Measurements from ENCODE around the gene NACA2. TPM values are rescaled to one million over a fixed set of nuclear protein-coding genes. Genes with fewer than 3 reads are reported as not detected.

The NACA2 gene
- total and polyA plus RNA-seq, 8 donors: 1.5 to 6.4 (median 2.3) TPM; not detected in 2

DNA sequence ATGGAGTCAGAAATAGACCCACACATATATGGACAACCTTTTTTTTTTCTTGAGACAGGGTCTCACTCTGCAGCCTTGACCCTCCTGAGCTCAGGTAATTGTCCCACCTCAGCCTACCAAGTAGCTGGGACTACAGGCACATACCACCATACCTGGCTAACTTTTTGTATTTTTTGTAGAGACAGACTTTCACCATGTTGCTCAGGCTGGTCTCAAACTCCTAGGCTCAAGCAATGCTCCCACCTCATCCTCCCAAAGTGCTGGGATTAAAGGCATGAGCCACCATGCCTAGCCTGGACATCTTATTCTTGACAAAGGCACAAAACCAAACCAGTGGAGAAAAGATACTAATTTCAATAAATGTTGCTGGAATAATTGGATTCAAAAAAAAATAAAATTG is 14.7 kb upstream of the NACA2 start:
- intact Hi-C loops (cut with DNase I): no loop called here

DNA sequence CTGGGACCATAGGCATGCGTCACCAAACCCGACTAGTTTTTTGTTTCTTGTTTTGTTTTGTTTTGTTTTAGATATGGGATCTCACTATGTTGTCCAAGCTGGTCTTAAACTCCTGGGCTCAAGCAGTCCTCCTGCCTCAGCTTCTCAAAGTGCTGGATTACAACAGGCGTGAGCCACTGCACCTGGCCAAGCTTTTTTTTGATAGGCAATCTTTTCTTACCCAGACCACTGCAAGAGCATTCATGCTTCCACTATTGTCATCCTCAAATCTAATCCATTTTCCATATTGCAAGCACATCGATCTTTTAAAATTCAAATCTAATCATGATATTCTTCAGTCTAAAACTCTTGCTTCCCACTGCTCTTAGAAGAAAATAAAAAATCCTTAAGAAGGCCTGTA is 10.3 kb upstream of the NACA2 start:
- Histone ChIP-seq H3K27me3 (peaks cover 0 to 15% of the 10 kb centered on the region in 2 donors), H3K9me3 (no peaks in the 10 kb centered on the region), H3K36me3 (no peaks in the 10 kb centered on the region), H3K27ac (no peak overlapping the region), H3K4me3 (no peak overlapping the region), H3K4me1 (no peaks in the 10 kb centered on the region)
- DNase-seq (no peak), ATAC-seq (no peak)
- intact Hi-C loops (cut with DNase I): no loop called here
- TF ChIP-seq, protein P1, sequence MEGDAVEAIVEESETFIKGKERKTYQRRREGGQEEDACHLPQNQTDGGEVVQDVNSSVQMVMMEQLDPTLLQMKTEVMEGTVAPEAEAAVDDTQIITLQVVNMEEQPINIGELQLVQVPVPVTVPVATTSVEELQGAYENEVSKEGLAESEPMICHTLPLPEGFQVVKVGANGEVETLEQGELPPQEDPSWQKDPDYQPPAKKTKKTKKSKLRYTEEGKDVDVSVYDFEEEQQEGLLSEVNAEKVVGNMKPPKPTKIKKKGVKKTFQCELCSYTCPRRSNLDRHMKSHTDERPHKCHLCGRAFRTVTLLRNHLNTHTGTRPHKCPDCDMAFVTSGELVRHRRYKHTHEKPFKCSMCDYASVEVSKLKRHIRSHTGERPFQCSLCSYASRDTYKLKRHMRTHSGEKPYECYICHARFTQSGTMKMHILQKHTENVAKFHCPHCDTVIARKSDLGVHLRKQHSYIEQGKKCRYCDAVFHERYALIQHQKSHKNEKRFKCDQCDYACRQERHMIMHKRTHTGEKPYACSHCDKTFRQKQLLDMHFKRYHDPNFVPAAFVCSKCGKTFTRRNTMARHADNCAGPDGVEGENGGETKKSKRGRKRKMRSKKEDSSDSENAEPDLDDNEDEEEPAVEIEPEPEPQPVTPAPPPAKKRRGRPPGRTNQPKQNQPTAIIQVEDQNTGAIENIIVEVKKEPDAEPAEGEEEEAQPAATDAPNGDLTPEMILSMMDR (IDR thresholded peaks at IDR 0.05): no peak

More for the DNA sequence above, 14.7 kb upstream of the NACA2 start:
- Histone ChIP-seq H3K4me3 (no peak overlapping the region), H3K36me3 (no peaks in the 10 kb centered on the region), H3K27ac (no peak overlapping the region), H3K27me3 (no peaks in the 10 kb centered on the region), H3K4me1 (no peaks in the 10 kb centered on the region), H3K9me3 (no peaks in the 10 kb centered on the region)
- TF ChIP-seq, protein P1 (IDR thresholded peaks at IDR 0.05): no peak
- ATAC-seq (no peak), DNase-seq (no peak)

DNA sequence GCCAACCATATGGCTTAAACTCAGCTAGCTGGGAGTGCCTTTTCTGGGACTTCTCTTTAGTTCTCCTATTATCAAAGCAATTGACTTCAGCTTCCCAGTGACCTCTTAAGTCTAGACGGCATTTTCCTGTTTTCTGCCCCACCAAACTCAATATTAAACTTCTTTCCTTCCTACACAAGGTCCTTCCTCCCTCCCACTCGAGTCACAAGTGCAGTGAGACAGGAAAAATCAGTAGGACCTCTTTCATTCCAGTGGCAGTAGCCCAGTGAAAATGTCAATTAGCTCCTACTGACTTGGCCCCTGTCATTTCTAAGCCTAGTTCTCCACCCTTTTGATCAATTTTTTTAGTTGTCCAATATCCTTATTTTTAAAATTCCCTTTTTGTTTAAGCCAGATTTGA is 9.6 kb upstream of the NACA2 start:
- ATAC-seq: no peak
- intact Hi-C loops (cut with DNase I): no loop called here
- TF ChIP-seq, protein P1 (IDR thresholded peaks at IDR 0.05): no peak

DNA sequence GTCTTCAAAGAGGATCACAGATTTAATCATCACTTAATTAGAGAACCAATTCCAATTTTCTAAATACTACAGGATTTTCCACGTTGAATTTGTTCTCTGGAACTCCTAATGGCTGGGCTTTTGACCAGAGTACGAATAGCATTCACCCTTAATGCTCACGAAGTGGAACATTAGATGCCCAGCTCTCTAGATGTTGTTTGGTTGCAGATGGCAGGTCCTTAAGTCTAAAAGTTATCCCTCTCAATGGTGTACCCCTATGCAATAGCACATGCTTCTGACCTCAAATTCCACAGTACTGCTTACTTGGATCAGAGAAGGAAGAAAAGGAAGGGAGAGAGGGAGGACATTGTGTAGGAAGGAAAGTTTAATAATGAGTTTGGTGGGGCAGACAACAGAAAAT is 8.6 kb upstream of the NACA2 start:
- Histone ChIP-seq H3K9me3 (no peaks in the 10 kb centered on the region), H3K4me1 (no peaks in the 10 kb centered on the region), H3K4me3 (no peak overlapping the region), H3K27me3 (peaks cover 0 to 19% of the 10 kb centered on the region in 2 donors), H3K36me3 (no peaks in the 10 kb centered on the region), H3K27ac (no peak overlapping the region)
- TF ChIP-seq, protein P1 (IDR thresholded peaks at IDR 0.05): no peak
- intact Hi-C loops (cut with DNase I): no loop called here
- DNase-seq: no peak
- no peak for ATAC-seq

More for the DNA sequence above, 9.6 kb upstream of the NACA2 start:
- no peak overlapping the region for H3K4me3 ChIP-seq
- no peak for DNase-seq
- no peaks in the 10 kb centered on the region for H3K36me3 ChIP-seq
- H3K4me1 ChIP-seq: no peaks in the 10 kb centered on the region
- no peak overlapping the region for H3K27ac ChIP-seq
- H3K27me3 ChIP-seq: peaks cover 0 to 15% of the 10 kb centered on the region in 2 donors
- H3K9me3 ChIP-seq: no peaks in the 10 kb centered on the region

DNA sequence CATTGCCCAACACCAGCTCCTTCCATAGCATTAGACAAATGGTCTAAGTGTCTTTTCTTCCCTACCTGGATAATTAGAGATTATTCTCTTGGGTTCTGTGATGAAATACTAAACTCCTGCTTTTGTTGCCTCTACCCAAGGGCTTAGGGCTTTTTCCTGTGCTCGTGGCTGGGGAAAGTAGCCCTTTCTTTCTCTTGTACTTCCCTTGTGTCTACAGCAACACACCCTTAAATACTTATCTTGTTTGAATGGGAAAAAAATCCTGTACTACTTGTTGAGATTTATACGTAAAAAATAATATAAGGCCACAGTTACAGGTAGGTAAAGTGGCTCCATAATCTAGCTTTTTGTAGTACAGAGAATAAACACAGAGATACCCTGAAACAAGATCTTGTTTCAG is 7.0 kb upstream of the NACA2 start:
- DNase-seq (no peak), ATAC-seq (no peak)
- Histone ChIP-seq H3K9me3 (no peaks in the 10 kb centered on the region), H3K27ac (no peak overlapping the region), H3K27me3 (peaks cover 3 to 20% of the 10 kb centered on the region in 2 donors), H3K36me3 (no peaks in the 10 kb centered on the region), H3K4me1 (no peaks in the 10 kb centered on the region), H3K4me3 (no peak overlapping the region)
- intact Hi-C loops (cut with DNase I): no loop called here
- TF ChIP-seq, protein P1 (IDR thresholded peaks at IDR 0.05): no peak

All from left lung (tissue), 10 donors.